HG03457 (cell line): ENCODE data around the gene GPR158.
"Not testable (repeated sequence)": the region's sequence is repeated elsewhere in the genome, so short reads cannot be mapped to it uniquely, and the experiment has no call there.

Experiments used
- ATAC-seq: cut with Tn5 transposase; IDR thresholded peaks from one replicate; pipeline ENCODE4 v1.9.1; 2021; ENCODE audit warnings: moderate number of reproducible peaks; ENCODE audit not compliant: unreplicated experiment

Gene GPR158

GRCh38 chr10:25294032-25294926, 119.5 kb downstream of the GPR158 start:
- ATAC-seq, result no peak

GRCh38 chr10:25296324-25296723, 121.5 kb downstream of the GPR158 start:
- ATAC-seq, result no peak

GRCh38 chr10:25297466-25297865, 122.7 kb downstream of the GPR158 start:
- ATAC-seq, result no peak

GRCh38 chr10:25300073-25300472, 125.3 kb downstream of the GPR158 start:
- ATAC-seq, result no peak

GRCh38 chr10:25304606-25305005, 129.8 kb downstream of the GPR158 start:
- no peak for ATAC-seq

GRCh38 chr10:25306386-25306785, 131.6 kb downstream of the GPR158 start:
- ATAC-seq, result no peak

- ATAC-seq, result no peak
Measured at GRCh38 chr10:25308278-25308677, 133.5 kb downstream of the GPR158 start.

GRCh38 chr10:25317596-25318211, 142.9 kb downstream of the GPR158 start:
- not testable (repeated sequence) for ATAC-seq

- ATAC-seq, result no peak
Measured at GRCh38 chr10:25327273-25327672, 152.5 kb downstream of the GPR158 start.

GRCh38 chr10:25328361-25328760, 153.6 kb downstream of the GPR158 start:
- ATAC-seq, result no peak

- ATAC-seq, result not testable (repeated sequence)
Measured at GRCh38 chr10:25329587-25329986, 154.8 kb downstream of the GPR158 start.

GRCh38 chr10:25334445-25334844, 159.6 kb downstream of the GPR158 start:
- ATAC-seq, result no peak

- no peak for ATAC-seq
Measured at GRCh38 chr10:25336330-25336729, 161.5 kb downstream of the GPR158 start.

- ATAC-seq, result no peak
Measured at GRCh38 chr10:25338271-25338670, 163.5 kb downstream of the GPR158 start.

GRCh38 chr10:25339966-25340365, 165.2 kb downstream of the GPR158 start:
- no peak for ATAC-seq

- ATAC-seq, result no peak
Measured at GRCh38 chr10:25349520-25349919, 174.7 kb downstream of the GPR158 start.

GRCh38 chr10:25356609-25357008, 181.8 kb downstream of the GPR158 start:
- ATAC-seq, result no peak

- no peak for ATAC-seq
Measured at GRCh38 chr10:25357269-25357668, 182.5 kb downstream of the GPR158 start.

GRCh38 chr10:25382029-25382810, 207.4 kb downstream of the GPR158 start:
- no peak for ATAC-seq

- not testable (repeated sequence) for ATAC-seq
Measured at GRCh38 chr10:25382901-25383300, 208.1 kb downstream of the GPR158 start.

- no peak for ATAC-seq
Measured at GRCh38 chr10:25383686-25384085, 208.9 kb downstream of the GPR158 start.
